Liver (tissue), 9 donors: ENCODE data around the gene ZNF8. TPM values are rescaled to one million over a fixed set of nuclear protein-coding genes. Genes with fewer than 3 reads are reported as not detected.
A peak's percentile ranks its signal among the peaks of the same experiment; 100 is the strongest.

Source experiments
- DNase-seq: peaks from one replicate; pipeline ENCODE4 v3.0.0-alpha.2; 2017; ENCODE audit warnings: low spot score
- H3K27ac ChIP-seq, 2 donors: one replicate each; pipeline ENCODE4 v1.7.0; 2013; ENCODE audit warnings: inconsistent platforms in 2 of 2, low read length in 2 of 2, control low read depth in 1 of 2, low read depth in 1 of 2, mild to moderate bottlenecking in 1 of 2
- H3K27me3 ChIP-seq, 4 donors: one replicate each; pipeline versions ENCODE4 v1.6.1 to v1.7.0; 2013; ENCODE audit warnings: low read length in 3 of 4, inconsistent platforms in 1 of 4, mild to moderate bottlenecking in 1 of 4, moderate library complexity in 1 of 4; ENCODE audit not compliant: control insufficient read depth in 4 of 4, insufficient read depth in 4 of 4
- H3K36me3 ChIP-seq, 4 donors: one replicate each; pipeline versions ENCODE4 v1.6.1 to v1.7.0; 2013; ENCODE audit warnings: low read length in 3 of 4, mild to moderate bottlenecking in 3 of 4, low read depth in 1 of 4, moderate library complexity in 1 of 4; ENCODE audit not compliant: control insufficient read depth in 4 of 4, insufficient read depth in 3 of 4
- H3K4me1 ChIP-seq, 4 donors: one replicate each; pipeline versions ENCODE4 v1.6.1 to v1.7.0; 2013; ENCODE audit warnings: low read length in 3 of 4, mild to moderate bottlenecking in 3 of 4, moderate library complexity in 1 of 4; ENCODE audit not compliant: control insufficient read depth in 4 of 4, insufficient read depth in 4 of 4
- H3K4me3 ChIP-seq, 3 donors: one replicate each; pipeline versions ENCODE4 v1.6.1 to v1.7.0; 2013; ENCODE audit warnings: low read length in 3 of 3, control low read depth in 1 of 3, low read depth in 1 of 3, mild to moderate bottlenecking in 1 of 3
- H3K9ac ChIP-seq, 2 donors: one replicate each; pipeline ENCODE4 v1.7.0; 2013; ENCODE audit warnings: low read length in 2 of 2, mild to moderate bottlenecking in 2 of 2, moderate library complexity in 2 of 2, control low read depth in 1 of 2, low read depth in 1 of 2
- H3K9me3 ChIP-seq, 4 donors: one replicate each; pipeline versions ENCODE4 v1.6.1 to v1.7.0; 2013; ENCODE audit warnings: low read length in 3 of 4; ENCODE audit not compliant: control insufficient read depth in 4 of 4
- ATF3 ChIP-seq: IDR thresholded peaks from 2 replicates; pipeline ENCODE4 v1.6.1; 2016; ENCODE audit warnings: antibody characterized with exemption
- CTCF ChIP-seq: fragments of 150-350 bp; IDR thresholded peaks from 2 replicates; pipeline ENCODE4 v1.5.1; 2017; ENCODE audit warnings: improper control_type of control experiment, low read depth, low read length; ENCODE audit not compliant: missing input control
- EGR1 ChIP-seq, 2 donors: IDR thresholded peaks; 2 replicates each; pipeline ENCODE4 v1.6.1; 2016 to 2018; ENCODE audit warnings: antibody characterized with exemption in 2 of 2, low read depth in 2 of 2
- FOXA1 ChIP-seq: IDR thresholded peaks from 2 replicates; pipeline ENCODE4 v1.6.1; 2016; ENCODE audit warnings: antibody characterized with exemption
- FOXA2 ChIP-seq: IDR thresholded peaks from 2 replicates; pipeline ENCODE4 v1.6.1; 2016; ENCODE audit warnings: antibody characterized with exemption
- GABPA ChIP-seq, 2 donors: IDR thresholded peaks in 1 of 2; conservative IDR thresholded peaks in 1 of 2; 2 replicates each; pipeline ENCODE4 v1.6.1; 2016; ENCODE audit warnings: antibody characterized with exemption in 2 of 2, mild to moderate bottlenecking in 1 of 2, moderate library complexity in 1 of 2
- HNF4A ChIP-seq, 2 donors: conservative IDR thresholded peaks; 2 replicates each; pipeline ENCODE4 v1.6.1; 2016; ENCODE audit warnings: antibody characterized with exemption in 2 of 2, mild to moderate bottlenecking in 2 of 2
- HNF4G ChIP-seq: IDR thresholded peaks from 2 replicates; pipeline ENCODE4 v1.6.1; 2016; ENCODE audit warnings: antibody characterized with exemption
- JUND ChIP-seq, 2 donors: IDR thresholded peaks; 2 replicates each; pipeline ENCODE4 v1.6.1; 2016; ENCODE audit warnings: antibody characterized with exemption in 2 of 2
- MAX ChIP-seq: IDR thresholded peaks from 2 replicates; pipeline ENCODE4 v1.6.1; 2016; ENCODE audit warnings: antibody characterized with exemption
- NR2F2 ChIP-seq: IDR thresholded peaks from 2 replicates; pipeline ENCODE4 v1.6.1; 2016; ENCODE audit warnings: antibody characterized with exemption
- RAD21 ChIP-seq, 2 donors: IDR thresholded peaks; 2 replicates each; pipeline ENCODE4 v1.6.1; 2016; ENCODE audit warnings: antibody characterized with exemption in 2 of 2, mild to moderate bottlenecking in 2 of 2
- REST ChIP-seq: IDR thresholded peaks from 2 replicates; pipeline ENCODE4 v1.6.1; 2016; ENCODE audit warnings: antibody characterized with exemption, mild to moderate bottlenecking
- RXRA ChIP-seq, 2 donors: IDR thresholded peaks; 2 replicates each; pipeline ENCODE4 v1.6.1; 2017 to 2018; ENCODE audit warnings: antibody characterized with exemption in 2 of 2, mild to moderate bottlenecking in 1 of 2
- SP1 ChIP-seq: IDR thresholded peaks from 2 replicates; pipeline ENCODE4 v1.6.1; 2018; ENCODE audit warnings: antibody characterized with exemption, mild to moderate bottlenecking
- TAF1 ChIP-seq: conservative IDR thresholded peaks from 2 replicates; pipeline ENCODE4 v1.6.1; 2016; ENCODE audit warnings: antibody characterized with exemption, mild to moderate bottlenecking
- YY1 ChIP-seq: IDR thresholded peaks from 2 replicates; pipeline ENCODE4 v1.6.1; 2016; ENCODE audit warnings: antibody characterized with exemption, mild to moderate bottlenecking
- ZBTB33 ChIP-seq: IDR thresholded peaks from 2 replicates; pipeline ENCODE4 v1.6.1; 2016; ENCODE audit warnings: antibody characterized with exemption
- WGBS: extraction: QIAGEN DNeasy Blood & Tissue Kit; methylation state at CpG from one replicate; pipeline ENCODE4 v1.1.7; 2013; 5-methylcytosine and 5-hydroxymethylcytosine counted together
- polyA plus RNA-seq, 2 donors: library from polyadenylated mRNA; stranded (reverse) in 1 of 2; unstranded in 1 of 2; fragments of 200-250 nt in 1 of 2; fragments of >200 nt in 1 of 2; fragmentation: Nextera tagmentation in 1 of 2; extraction: Ambion mirVana in 1 of 2; gene quantifications; one replicate each; pipeline versions ENCODE4 v1.2.1 to v1.2.3, GENCODE V29; 2013 to 2015
- total RNA-seq, 2 donors: library from RNA; depleted of rRNA; stranded (reverse); fragments of >200 nt; gene quantifications; one replicate each; pipeline ENCODE4 v1.2.3, GENCODE V29; 2014
- donor health status: healthy.
- donor health status: healthy.
- donor health status: healthy.
- donor health status: healthy.
- donor health status: healthy.

The ZNF8 gene
- total and polyA plus RNA-seq, 4 donors = 0.37 to 4.6 (median 1.6) TPM

- TF ChIP-seq ZBTB33 (no peak), TAF1 (no peak), FOXA1 (no peak)
Measured at GRCh38 chr19:58300620-58301019, 21.9 kb downstream of the ZNF8 start (continued).

- H3K4me3 ChIP-seq = peak overlapping the region in 1 of 3 donors; percentile 67
- WGBS = 90% methylated on average over 7 of the region's 7 CpGs
- TF ChIP-seq NR2F2 (no peak), RAD21 (IDR thresholded peaks at IDR 0.05) (no peak), MAX (no peak), RXRA (IDR thresholded peaks at IDR 0.05) (no peak), ATF3 (no peak), HNF4A (conservative IDR thresholded peaks at IDR 0.05) (no peak), HNF4G (no peak), EGR1 (IDR thresholded peaks at IDR 0.05; ENCODE audit: low read depth in 2 of 2) (no peak), SP1 (no peak), GABPA (IDR thresholded peaks at IDR 0.05 in 1 of 2, conservative IDR thresholded peaks at IDR 0.05 in 1 of 2) (no peak), ZBTB33 (no peak), TAF1 (no peak), YY1 (no peak), FOXA1 (no peak), CTCF (no peak), JUND (IDR thresholded peaks at IDR 0.05) (no peak), FOXA2 (no peak), REST (no peak)
- H3K9me3 ChIP-seq = peaks cover 5 to 19% (median 12%) of the 10 kb centered on the region in 4 donors
- no peak for DNase-seq
- no peak overlapping the region for H3K9ac ChIP-seq
- no peaks in the 10 kb centered on the region for H3K27me3 ChIP-seq
- H3K4me1 ChIP-seq = peaks cover 4 to 16% (median 15%) of the 10 kb centered on the region in 4 donors
- no peak overlapping the region for H3K27ac ChIP-seq
- H3K36me3 ChIP-seq = peaks cover 4 to 29% (median 18%) of the 10 kb centered on the region in 4 donors
Measured at GRCh38 chr19:58304255-58304654, 25.5 kb downstream of the ZNF8 start.
